ENCODE data around the gene NECAB3. TPM values are rescaled to one million over a fixed set of nuclear protein-coding genes. Genes with fewer than 3 reads are reported as not detected.

The NECAB3 gene
- total and polyA plus RNA-seq, 2 of the 13 experiments (the other 11 are each of a cell fraction or from before 2014, with no cell fraction given) = 61.5 to 65.5 TPM

GRCh38 chr20:33721391-33722140 lies 47.3 kb upstream of the NECAB3 start (continued):
- TF ChIP-seq AKNA (CRISPR knock-in tag; IDR thresholded peaks at IDR 0.05; ENCODE audit: borderline replicate concordance) (no peak), ZBTB26 (CRISPR knock-in tag; IDR thresholded peaks at IDR 0.05; ENCODE audit: borderline replicate concordance) (no peak), DRAP1 (CRISPR knock-in tag; IDR thresholded peaks at IDR 0.05) (0 out of 2 replicates have a peak, but pooled peaks have one; percentile 13), GATAD1 (CRISPR knock-in tag; IDR thresholded peaks at IDR 0.05) (no peak), ZZZ3 (CRISPR knock-in tag; IDR thresholded peaks at IDR 0.05; ENCODE audit: borderline replicate concordance) (no peak), PCBP2 (optimal IDR thresholded peaks at IDR 0.05; ENCODE audit: low read depth, low read length, poor library complexity, severe bottlenecking) (no peak), FIP1L1 (IDR thresholded peaks at IDR 0.05; ENCODE audit: borderline replicate concordance, insufficient read depth, low read depth, low read length) (no peak), ZNF430 (CRISPR knock-in tag; IDR thresholded peaks at IDR 0.05) (no peak), ZNF281 (CRISPR knock-in tag; IDR thresholded peaks at IDR 0.05; ENCODE audit: borderline replicate concordance) (no peak), ATAD3A (CRISPR knock-in tag; IDR thresholded peaks at IDR 0.05) (no peak), E2F1 (CRISPR knock-in tag; IDR thresholded peaks at IDR 0.05) (no peak), ZFP41 (CRISPR knock-in tag; IDR thresholded peaks at IDR 0.05; ENCODE audit: borderline replicate concordance) (no peak), ZSCAN22 (CRISPR knock-in tag; IDR thresholded peaks at IDR 0.05) (no peak)
